Neural cell (in vitro differentiated cells): ENCODE measurements around the gene CDCA8. TPM values are rescaled to one million over a fixed set of nuclear protein-coding genes. Genes with fewer than 3 reads are reported as not detected.

Experiments
- H2AFZ ChIP-seq: fragments of 200-600, 300-800 bp; sonication (generic), shearing (Covaris generic); 2 replicates; pipeline ENCODE4 v1.6.0; 2014; ENCODE audit warnings: low read depth, mild to moderate bottlenecking, antibody characterized with exemption, low read length, moderate library complexity
- H3F3A ChIP-seq: fragments of 200-600 bp; shearing (Covaris generic); 2 replicates; pipeline ENCODE4 v1.6.1; 2016; ENCODE audit warnings: mild to moderate bottlenecking, moderate library complexity, mixed read lengths, antibody characterized with exemption, low read length; ENCODE audit not compliant: insufficient read depth, poor library complexity, severe bottlenecking
- H3K27ac ChIP-seq: fragments of 200-600, 300-800 bp; sonication (generic), shearing (Covaris generic); 2 replicates; pipeline ENCODE4 v1.5.1; 2014; ENCODE audit warnings: mild to moderate bottlenecking, low read length, moderate library complexity
- H3K27me3 ChIP-seq: fragments of 300-800, 200-600 bp; sonication (generic), shearing (Covaris generic); 2 replicates; pipeline ENCODE4 v1.6.0; 2014; ENCODE audit warnings: mild to moderate bottlenecking, low read depth, low read length, moderate library complexity; ENCODE audit not compliant: insufficient read depth
- H3K36me3 ChIP-seq: fragments of 300-800, 200-600 bp; sonication (generic), shearing (Covaris generic); 2 replicates; pipeline ENCODE4 v1.5.1; 2014; ENCODE audit warnings: mild to moderate bottlenecking, antibody characterized with exemption, low read length, moderate library complexity; ENCODE audit not compliant: insufficient read depth
- H3K4me2 ChIP-seq: fragments of 300-800, 200-600 bp; sonication (generic), shearing (Covaris generic); 2 replicates; pipeline ENCODE4 v1.6.0; 2014; ENCODE audit warnings: mild to moderate bottlenecking, low read length
- H3K4me3 ChIP-seq: fragments of 300-800, 200-600 bp; sonication (generic), shearing (Covaris generic); 2 replicates; pipeline ENCODE4 v1.5.1; 2014; ENCODE audit warnings: mild to moderate bottlenecking, low read length, moderate library complexity
- H3K79me2 ChIP-seq: fragments of 200-600 bp; shearing (Covaris generic); replicated peaks from 2 replicates; pipeline ENCODE4 v1.6.0; 2014; ENCODE audit warnings: mild to moderate bottlenecking, low read length, moderate library complexity; ENCODE audit not compliant: insufficient read depth
- H3K9ac ChIP-seq: fragments of 300-800, 200-600 bp; sonication (generic), shearing (Covaris generic); 2 replicates; pipeline ENCODE4 v1.6.1; 2016; ENCODE audit warnings: mild to moderate bottlenecking, low read length, mixed read lengths
- H3K9me2 ChIP-seq: fragments of 200-600 bp; shearing (Covaris generic); 2 replicates; pipeline ENCODE4 v1.6.1; 2016; ENCODE audit warnings: mild to moderate bottlenecking, low read length, mixed read lengths; ENCODE audit not compliant: insufficient read depth
- H3K9me3 ChIP-seq: fragments of 200-600, 300-800 bp; sonication (generic), shearing (Covaris generic); 2 replicates; pipeline ENCODE4 v1.6.1; 2016; ENCODE audit warnings: mild to moderate bottlenecking, mixed run types, low read length, moderate library complexity, mixed read lengths
- H4K20me1 ChIP-seq: fragments of 200-600 bp; shearing (Covaris generic); 2 replicates; pipeline ENCODE4 v1.6.1; 2016; ENCODE audit warnings: mild to moderate bottlenecking, mixed run types; ENCODE audit not compliant: insufficient read depth
- CTCF ChIP-seq: fragments of 450-650 bp; IDR thresholded peaks from 2 replicates; pipeline ENCODE4 v1.5.1; 2014; ENCODE audit warnings: antibody characterized with exemption, mild to moderate bottlenecking, moderate library complexity; ENCODE audit not compliant: poor library complexity, severe bottlenecking
- EP300 ChIP-seq: fragments of 450-650 bp; conservative IDR thresholded peaks from 2 replicates; pipeline ENCODE4 v1.6.1; 2014; ENCODE audit warnings: antibody characterized with exemption, mild to moderate bottlenecking, moderate library complexity; ENCODE audit not compliant: poor library complexity, severe bottlenecking
- EZH2 ChIP-seq: fragments of 200-600, 300-800 bp; shearing (Covaris generic), sonication (generic); IDR thresholded peaks from 2 replicates; pipeline ENCODE4 v1.6.1; 2014; ENCODE audit warnings: antibody characterized with exemption, low read length, borderline replicate concordance, mild to moderate bottlenecking; ENCODE audit not compliant: insufficient read depth, poor library complexity, severe bottlenecking
- MXI1 ChIP-seq: fragments of 450-650 bp; conservative IDR thresholded peaks from 2 replicates; pipeline ENCODE4 v1.6.1; 2014; ENCODE audit warnings: antibody characterized with exemption, mild to moderate bottlenecking; ENCODE audit not compliant: poor library complexity, severe bottlenecking
- POLR2AphosphoS5 ChIP-seq: IDR thresholded peaks from 2 replicates; pipeline ENCODE4 v1.6.1; 2012
- RAD21 ChIP-seq: fragments of 450-650 bp; conservative IDR thresholded peaks from 2 replicates; pipeline ENCODE4 v1.6.1; 2014; ENCODE audit warnings: antibody characterized with exemption, mild to moderate bottlenecking, moderate library complexity
- SMC3 ChIP-seq: fragments of 450-650 bp; conservative IDR thresholded peaks from 2 replicates; pipeline ENCODE4 v1.6.1; 2014; ENCODE audit warnings: antibody characterized with exemption, mild to moderate bottlenecking, moderate library complexity; ENCODE audit not compliant: poor library complexity
- TAF1 ChIP-seq: IDR thresholded peaks from 2 replicates; pipeline ENCODE4 v1.6.1; 2012; ENCODE audit warnings: low read depth
- polyA plus RNA-seq: library from polyadenylated mRNA; depleted of rRNA; stranded (reverse); fragments of >200 nt; gene quantifications from 2 replicates; pipeline ENCODE4 v1.2.3, GENCODE V29; 2014
- TF ChIP-seq, protein P1 (sequence below): IDR thresholded peaks from 2 replicates; pipeline ENCODE4 v1.6.1; 2012; ENCODE audit warnings: borderline replicate concordance

CDCA8 gene
- polyA plus RNA-seq, 1 donor from 2014 or later = 0.72 TPM

DNA sequence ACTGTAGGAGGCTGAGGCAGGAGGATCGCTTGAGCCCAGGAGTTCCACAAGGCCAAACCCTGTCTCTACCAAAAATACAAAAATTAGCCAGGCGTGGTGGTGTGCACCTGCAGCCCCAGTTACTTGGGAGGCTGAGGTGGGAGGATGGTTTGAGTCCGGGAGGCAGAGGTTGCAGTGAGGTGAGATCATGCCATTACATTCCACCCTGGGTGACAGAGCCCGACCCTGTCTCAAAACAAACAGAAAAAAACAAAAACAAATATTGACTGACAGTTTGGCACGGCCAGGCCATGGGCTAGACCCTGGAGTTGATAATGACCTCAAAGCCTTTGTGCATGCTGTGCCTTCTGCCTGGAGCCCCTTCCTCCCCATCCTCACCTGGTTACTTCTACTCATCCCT lies 38.4 kb upstream of the CDCA8 start:
- no peaks in the 10 kb centered on the region for H3K27me3 ChIP-seq
- no peak overlapping the region for H3K9ac ChIP-seq
- no peak overlapping the region for H3K27ac ChIP-seq
- no peaks in the 10 kb centered on the region for H3K9me3 ChIP-seq
- H3K4me3 ChIP-seq = no peak overlapping the region
- no peaks in the 10 kb centered on the region for H3F3A ChIP-seq
- no peaks in the 10 kb centered on the region for H4K20me1 ChIP-seq
- no peak overlapping the region for H2AFZ ChIP-seq
- H3K79me2 ChIP-seq = no peaks in the 10 kb centered on the region
- TF ChIP-seq EP300 (no peak), RAD21 (no peak), EZH2 (no peak), SMC3 (no peak), MXI1 (no peak), POLR2AphosphoS5 (no peak)
- H3K9me2 ChIP-seq = no peaks in the 10 kb centered on the region
- no peak overlapping the region for H3K4me2 ChIP-seq
- H3K36me3 ChIP-seq = no peaks in the 10 kb centered on the region

GRCh38 chr1:37655274-37655673 lies 37.0 kb upstream of the CDCA8 start:
- Histone ChIP-seq H2AFZ (no peak overlapping the region), H3K36me3 (no peaks in the 10 kb centered on the region), H3K9me3 (no peaks in the 10 kb centered on the region), H3K9ac (no peak overlapping the region), H3K27ac (no peak overlapping the region), H3K27me3 (no peaks in the 10 kb centered on the region), H3K4me3 (no peak overlapping the region), H3K9me2 (no peaks in the 10 kb centered on the region), H3F3A (no peaks in the 10 kb centered on the region), H4K20me1 (no peaks in the 10 kb centered on the region), H3K4me2 (no peak overlapping the region), H3K79me2 (no peaks in the 10 kb centered on the region)
- TF ChIP-seq EP300 (no peak), POLR2AphosphoS5 (no peak), MXI1 (no peak), SMC3 (no peak), RAD21 (no peak), TAF1 (no peak), CTCF (no peak), EZH2 (no peak)
- TF ChIP-seq, protein P1, sequence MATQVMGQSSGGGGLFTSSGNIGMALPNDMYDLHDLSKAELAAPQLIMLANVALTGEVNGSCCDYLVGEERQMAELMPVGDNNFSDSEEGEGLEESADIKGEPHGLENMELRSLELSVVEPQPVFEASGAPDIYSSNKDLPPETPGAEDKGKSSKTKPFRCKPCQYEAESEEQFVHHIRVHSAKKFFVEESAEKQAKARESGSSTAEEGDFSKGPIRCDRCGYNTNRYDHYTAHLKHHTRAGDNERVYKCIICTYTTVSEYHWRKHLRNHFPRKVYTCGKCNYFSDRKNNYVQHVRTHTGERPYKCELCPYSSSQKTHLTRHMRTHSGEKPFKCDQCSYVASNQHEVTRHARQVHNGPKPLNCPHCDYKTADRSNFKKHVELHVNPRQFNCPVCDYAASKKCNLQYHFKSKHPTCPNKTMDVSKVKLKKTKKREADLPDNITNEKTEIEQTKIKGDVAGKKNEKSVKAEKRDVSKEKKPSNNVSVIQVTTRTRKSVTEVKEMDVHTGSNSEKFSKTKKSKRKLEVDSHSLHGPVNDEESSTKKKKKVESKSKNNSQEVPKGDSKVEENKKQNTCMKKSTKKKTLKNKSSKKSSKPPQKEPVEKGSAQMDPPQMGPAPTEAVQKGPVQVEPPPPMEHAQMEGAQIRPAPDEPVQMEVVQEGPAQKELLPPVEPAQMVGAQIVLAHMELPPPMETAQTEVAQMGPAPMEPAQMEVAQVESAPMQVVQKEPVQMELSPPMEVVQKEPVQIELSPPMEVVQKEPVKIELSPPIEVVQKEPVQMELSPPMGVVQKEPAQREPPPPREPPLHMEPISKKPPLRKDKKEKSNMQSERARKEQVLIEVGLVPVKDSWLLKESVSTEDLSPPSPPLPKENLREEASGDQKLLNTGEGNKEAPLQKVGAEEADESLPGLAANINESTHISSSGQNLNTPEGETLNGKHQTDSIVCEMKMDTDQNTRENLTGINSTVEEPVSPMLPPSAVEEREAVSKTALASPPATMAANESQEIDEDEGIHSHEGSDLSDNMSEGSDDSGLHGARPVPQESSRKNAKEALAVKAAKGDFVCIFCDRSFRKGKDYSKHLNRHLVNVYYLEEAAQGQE = no peak

DNA sequence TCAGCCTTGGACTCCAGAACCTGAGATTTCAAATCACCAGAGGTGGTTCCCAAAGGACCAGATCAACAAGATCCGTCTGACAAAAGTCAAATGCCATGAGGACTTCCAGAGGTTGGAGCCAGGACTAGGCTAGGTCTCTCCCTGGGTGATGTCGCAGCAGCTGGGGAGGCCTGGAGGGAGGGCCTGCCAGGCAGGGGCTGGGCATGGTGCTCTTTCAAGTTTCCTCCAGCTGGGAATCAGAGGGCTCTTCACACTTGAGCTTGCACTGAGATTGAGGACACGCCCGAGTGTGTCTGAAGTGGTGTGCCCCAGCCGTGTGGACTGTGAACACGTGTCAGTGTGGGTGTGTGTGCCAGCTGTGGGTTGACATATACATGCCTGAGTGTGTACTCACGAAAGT lies 36.3 kb upstream of the CDCA8 start:
- Histone ChIP-seq H3K9me2 (no peaks in the 10 kb centered on the region), H3K9me3 (no peaks in the 10 kb centered on the region), H3K79me2 (no peaks in the 10 kb centered on the region), H3K36me3 (no peaks in the 10 kb centered on the region), H3K27me3 (no peaks in the 10 kb centered on the region), H3K4me2 (no peak overlapping the region), H3F3A (no peaks in the 10 kb centered on the region), H3K27ac (no peak overlapping the region), H4K20me1 (no peaks in the 10 kb centered on the region), H3K9ac (no peak overlapping the region), H2AFZ (no peak overlapping the region), H3K4me3 (no peak overlapping the region)
- TF ChIP-seq CTCF (no peak), EZH2 (no peak), RAD21 (no peak), EP300 (no peak), TAF1 (no peak), POLR2AphosphoS5 (no peak), SMC3 (no peak), MXI1 (no peak)
- TF ChIP-seq, protein P1 = no peak
